22Rv1 (cell line): ENCODE results near the gene LDB3.

Experiments
- ZFX ChIP-seq: fragments of 450-650 bp; IDR thresholded peaks from 2 replicates; pipeline ENCODE4 v1.6.1; 2017; ENCODE audit warnings: antibody characterized with exemption, borderline replicate concordance
- TF ChIP-seq, protein P1 (sequence below): fragments of 450-650 bp; IDR thresholded peaks from 2 replicates; pipeline ENCODE4 v1.5.1; 2017; ENCODE audit warnings: mild to moderate bottlenecking

DNA sequence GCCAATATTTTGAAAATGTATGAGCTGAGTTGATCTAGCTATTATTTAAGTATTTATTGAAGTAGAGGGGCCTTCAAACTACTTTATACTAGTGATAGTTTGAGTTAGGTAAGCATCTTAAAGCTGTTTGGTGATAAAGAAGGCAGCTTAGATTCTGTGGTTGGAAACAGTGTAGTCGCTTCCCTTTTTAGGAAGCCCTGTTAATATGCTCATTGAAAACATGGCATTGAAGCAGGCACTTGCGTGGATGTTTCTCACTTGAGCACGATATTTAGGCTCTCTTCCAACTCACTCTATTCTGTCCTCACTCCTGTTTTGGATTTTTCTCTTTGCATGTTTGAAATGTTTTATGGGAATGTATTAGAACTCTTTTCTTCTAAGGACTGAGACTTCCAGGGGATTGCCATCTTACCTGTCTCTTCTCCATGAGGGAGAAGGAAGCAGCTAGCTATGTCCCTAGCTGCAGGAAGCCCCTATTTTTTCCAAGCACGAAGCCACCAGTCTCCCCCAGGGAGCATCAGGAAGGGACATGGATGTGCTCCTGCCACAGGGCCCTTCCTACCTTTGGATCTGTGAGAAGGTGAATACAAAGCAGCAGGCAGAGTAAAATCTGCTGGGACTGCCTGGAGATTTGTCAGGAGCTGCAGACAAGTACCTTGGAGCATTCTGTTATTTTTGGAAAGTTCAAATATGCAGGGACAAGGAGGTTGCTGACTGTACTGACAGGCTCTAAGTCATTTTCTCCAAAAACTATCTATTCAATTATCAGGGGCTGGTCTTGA, 66.1 kb downstream of the LDB3 start:
- TF ChIP-seq, protein P1, sequence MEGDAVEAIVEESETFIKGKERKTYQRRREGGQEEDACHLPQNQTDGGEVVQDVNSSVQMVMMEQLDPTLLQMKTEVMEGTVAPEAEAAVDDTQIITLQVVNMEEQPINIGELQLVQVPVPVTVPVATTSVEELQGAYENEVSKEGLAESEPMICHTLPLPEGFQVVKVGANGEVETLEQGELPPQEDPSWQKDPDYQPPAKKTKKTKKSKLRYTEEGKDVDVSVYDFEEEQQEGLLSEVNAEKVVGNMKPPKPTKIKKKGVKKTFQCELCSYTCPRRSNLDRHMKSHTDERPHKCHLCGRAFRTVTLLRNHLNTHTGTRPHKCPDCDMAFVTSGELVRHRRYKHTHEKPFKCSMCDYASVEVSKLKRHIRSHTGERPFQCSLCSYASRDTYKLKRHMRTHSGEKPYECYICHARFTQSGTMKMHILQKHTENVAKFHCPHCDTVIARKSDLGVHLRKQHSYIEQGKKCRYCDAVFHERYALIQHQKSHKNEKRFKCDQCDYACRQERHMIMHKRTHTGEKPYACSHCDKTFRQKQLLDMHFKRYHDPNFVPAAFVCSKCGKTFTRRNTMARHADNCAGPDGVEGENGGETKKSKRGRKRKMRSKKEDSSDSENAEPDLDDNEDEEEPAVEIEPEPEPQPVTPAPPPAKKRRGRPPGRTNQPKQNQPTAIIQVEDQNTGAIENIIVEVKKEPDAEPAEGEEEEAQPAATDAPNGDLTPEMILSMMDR, result no peak
- TF ChIP-seq ZFX, result no peak
